Jurkat, Clone E6-1 (cell line): Measurements from ENCODE around the gene TH.
"Not testable (repeated sequence)": the region's sequence is repeated elsewhere in the genome, so short reads cannot be mapped to it uniquely, and the experiment has no call there.

Experiments
- DNase-seq: peaks from one replicate; pipeline ENCODE4 v3.0.0-alpha.2; 2011; ENCODE audit warnings: low read depth, low spot score
- H3K4me3 ChIP-seq: 2 replicates; pipeline ENCODE4 v1.5.1; 2011; ENCODE audit warnings: mild to moderate bottlenecking, low read length, control low read depth, moderate library complexity

TH gene

DNA sequence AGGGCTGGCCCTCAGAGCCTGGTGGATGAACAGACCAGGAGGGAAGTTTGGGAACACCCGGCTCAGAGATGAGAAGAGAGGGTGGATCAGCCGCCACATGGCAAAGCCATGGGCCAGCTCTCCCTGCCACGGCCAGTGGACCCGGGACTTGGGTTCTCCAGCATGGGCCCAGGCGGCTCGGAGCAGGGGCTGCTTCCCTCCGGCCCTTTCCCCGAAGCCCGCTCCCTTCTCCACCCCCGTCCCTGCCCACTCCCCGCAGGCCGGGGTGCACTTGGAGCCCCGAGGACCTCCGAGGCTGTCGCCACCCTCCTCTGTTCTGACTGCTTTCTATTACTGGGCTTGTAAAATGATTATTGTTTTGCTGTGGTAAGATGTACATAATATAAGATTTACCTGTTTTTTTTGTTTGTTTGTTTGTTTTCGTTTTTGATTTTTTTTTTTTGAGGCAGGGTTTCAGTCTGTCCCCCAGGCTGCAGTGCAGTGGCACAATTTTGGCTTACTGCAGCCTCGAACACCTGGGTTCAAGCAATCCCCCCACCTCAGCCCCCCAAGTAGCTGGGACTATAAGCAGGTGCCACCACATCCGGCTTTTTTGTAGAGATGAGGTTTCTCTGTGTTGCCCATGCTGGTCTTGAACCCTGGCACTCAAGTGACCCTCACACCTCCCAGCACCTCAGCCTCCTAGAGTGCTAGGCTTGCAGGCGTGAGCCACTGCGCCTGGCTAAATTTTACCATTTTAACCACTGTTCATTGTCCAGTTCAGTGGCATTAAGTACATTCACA lies 11.3 kb upstream of the TH start:
- DNase-seq: peak; percentile 51

DNA sequence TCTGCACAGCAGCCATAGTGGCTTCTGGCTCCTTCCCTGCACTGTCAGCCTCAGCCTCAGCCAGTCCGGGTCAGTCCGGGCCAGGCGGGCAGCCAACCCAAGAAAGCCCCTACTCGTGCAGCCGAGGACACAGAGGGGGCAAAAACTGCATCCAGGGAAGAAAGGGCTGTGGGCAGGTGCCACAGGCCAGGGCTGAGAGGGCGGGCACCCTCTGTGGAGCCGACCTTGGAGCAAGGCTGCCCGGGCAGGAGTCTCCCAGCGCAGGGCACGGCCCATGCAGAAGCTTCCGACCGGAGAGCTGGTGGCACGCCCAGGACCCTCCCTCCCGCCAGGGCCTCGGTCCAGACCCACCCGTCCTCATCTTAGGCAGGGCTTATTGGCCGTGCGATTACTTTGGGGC lies 10.5 kb upstream of the TH start:
- H3K4me3 ChIP-seq: no peak overlapping the region
- no peak for DNase-seq

More for the DNA sequence above, 11.3 kb upstream of the TH start:
- no peak overlapping the region for H3K4me3 ChIP-seq

DNA sequence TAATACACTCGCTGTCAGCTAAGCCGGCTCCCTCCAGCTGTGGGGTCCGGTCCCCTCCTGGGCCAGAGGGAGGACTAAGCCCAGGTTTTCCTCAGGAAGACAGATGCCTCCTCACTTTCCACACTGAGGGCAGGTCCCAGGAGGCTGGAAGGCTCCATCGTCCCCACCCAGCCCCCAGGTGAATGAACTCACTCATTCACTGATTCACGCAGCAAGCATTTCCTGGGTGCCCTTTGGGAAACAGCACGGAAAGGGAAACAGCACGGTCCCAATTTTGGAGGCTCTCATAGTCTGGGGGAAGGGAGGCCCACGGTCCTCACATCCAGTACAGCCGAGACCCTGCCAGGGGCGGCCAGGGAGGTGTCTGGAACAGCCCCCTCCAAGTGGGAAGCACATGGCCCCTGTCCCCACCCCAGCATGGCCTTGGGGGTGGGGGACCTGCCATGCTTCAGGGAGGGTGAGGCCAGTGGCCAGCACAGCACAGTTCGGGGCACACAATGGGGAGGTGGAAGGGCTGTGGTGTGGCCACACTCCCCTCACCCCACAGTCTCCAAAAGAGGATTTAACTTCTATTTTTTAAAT lies 9.3 kb upstream of the TH start:
- no peak for DNase-seq
- no peak overlapping the region for H3K4me3 ChIP-seq

DNA sequence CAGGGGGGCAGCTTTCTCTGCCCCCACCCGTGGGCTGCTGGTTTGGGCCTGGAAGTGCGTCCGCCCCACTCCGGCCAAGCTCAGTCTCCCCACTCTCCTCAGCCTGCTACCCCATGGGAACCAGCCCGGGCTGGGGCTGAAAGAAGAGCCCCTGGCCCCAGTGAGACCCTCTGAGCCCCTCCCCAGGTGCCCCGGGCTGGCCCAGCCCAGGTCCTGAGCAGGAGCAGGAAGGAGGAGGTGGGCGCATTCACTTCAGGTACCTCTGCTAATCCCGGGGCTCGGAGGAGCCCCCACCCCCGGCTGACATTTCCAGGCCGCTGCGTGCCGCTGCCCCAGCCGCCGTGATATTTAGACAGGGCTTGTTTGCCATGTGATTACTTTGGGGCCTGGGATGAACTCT lies 8.7 kb upstream of the TH start:
- H3K4me3 ChIP-seq: no peak overlapping the region
- no peak for DNase-seq

DNA sequence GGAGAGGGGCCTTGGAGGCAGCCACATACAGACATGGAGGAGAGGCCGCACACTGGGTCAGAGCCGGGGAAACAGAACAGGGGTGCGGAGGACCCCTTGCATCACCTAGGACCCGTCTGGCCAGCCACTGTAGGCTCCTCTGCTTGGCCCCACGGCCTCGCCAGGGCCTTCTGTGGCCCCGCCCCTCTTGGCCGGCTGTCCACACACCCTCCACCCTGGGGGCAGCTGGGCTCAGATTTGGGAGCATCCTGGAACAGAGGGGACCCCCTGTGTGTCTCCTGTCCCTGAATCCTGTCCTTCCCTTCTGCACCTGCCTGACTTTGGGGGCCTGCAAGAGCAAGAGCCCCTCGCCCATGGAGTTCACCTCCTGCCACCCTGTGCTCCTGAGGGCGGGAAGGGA lies 7.9 kb upstream of the TH start:
- no peak overlapping the region for H3K4me3 ChIP-seq
- DNase-seq: no peak

DNA sequence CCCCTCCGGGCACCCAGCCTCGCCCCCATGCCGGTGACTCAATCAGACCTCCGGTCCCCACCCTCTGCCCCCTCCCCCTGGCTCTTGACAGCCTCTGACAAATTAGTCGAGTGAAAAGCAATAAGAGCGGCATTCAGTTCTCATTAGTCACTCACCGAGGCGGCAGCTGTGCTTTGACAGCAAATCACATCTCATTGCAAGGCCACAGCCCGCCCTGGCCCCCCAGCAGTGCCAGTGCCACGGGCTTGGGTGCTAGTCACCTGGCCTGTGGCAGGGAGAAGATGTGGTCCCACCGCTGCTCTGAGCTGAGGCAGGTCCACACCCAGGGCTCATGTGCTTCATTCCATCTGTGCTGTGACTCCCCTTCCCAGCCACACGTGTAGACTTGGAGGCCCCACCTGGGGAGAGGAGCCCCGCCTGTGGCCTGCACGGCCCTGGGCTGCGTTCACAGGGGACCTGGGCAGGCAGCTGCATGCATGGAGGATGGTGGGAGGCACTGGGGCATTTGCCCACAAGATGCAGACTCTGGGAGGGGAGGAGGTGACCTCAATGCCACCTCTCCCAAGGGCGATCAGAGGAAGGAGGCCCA lies 7.4 kb upstream of the TH start:
- DNase-seq: no peak
- H3K4me3 ChIP-seq: no peak overlapping the region

DNA sequence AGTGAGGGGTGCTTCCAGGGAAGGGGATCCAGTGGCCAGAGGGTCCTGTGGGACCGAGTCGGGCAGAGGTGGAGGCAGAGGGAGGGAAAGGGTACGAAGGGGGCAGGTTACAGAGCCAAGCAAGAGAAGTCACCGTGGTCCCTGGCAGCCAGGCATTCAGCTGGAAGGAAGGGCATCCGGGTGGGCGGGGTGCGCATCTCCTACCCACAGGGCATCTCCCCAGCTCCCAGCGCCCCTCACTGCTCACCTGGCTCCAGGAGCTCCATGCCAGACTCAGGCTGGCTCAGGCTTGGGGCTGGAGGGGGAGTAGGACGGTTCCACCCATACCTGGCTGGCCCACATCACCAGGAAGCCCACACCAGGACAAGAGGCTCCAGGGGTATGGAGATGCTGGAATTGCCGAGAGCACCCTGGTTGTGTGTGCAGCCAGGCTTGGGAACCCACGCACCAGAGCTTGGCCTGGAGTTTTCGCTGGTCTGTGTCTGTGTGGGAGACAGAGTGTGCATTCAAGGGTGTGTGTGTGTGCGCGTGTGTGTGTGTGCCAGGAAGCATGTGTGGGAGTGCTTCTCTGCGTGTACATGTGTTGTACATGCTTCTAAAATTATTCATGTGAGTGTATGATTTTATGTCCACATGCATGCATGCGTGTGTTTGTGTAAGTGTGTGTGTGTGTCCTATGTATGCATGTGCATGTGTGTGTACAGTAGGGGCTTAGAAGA lies 6.6 kb upstream of the TH start:
- not testable (repeated sequence) for H3K4me3 ChIP-seq, DNase-seq

DNA sequence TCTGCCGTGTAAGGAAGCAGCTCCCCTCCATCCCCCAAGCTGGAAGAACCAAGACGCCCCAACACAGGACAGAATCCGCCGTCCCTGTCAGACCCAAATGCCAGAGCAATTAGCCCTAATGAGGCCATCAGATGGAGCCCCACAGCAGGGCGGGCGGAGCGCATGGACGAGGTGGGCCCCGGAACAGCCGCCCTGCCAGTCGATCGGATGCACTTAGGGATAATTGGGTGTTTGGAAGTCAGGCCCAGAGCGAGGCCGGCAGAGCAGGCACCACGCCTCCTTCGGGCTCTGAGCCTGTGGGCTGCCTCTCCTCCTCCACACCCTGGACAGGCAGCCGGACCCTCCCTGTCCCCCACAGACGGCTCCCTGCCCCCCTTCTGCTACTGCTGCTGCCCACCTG lies 5.5 kb upstream of the TH start:
- no peak overlapping the region for H3K4me3 ChIP-seq
- DNase-seq: no peak

DNA sequence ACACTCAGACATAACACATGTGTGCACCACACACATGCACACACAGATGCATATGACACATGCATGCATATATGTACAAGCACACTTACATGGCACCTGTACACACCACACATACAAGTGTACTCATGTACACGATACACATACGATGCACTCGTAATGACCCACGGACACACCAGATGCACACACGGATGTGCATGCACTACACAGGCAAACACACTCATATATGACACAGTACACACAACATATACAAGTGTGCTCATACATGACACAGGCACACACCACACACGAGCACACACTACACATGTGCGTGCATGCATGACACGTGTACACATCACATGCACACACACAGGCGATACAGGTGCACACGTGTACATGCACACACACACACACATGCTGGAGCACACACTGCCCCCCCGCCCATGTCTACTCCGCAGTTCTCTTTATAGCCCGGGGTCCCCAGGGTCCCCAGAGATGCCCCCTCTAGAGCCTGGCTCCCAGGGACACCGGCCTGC lies 4.8 kb upstream of the TH start:
- no peak for DNase-seq
- no peak overlapping the region for H3K4me3 ChIP-seq

DNA sequence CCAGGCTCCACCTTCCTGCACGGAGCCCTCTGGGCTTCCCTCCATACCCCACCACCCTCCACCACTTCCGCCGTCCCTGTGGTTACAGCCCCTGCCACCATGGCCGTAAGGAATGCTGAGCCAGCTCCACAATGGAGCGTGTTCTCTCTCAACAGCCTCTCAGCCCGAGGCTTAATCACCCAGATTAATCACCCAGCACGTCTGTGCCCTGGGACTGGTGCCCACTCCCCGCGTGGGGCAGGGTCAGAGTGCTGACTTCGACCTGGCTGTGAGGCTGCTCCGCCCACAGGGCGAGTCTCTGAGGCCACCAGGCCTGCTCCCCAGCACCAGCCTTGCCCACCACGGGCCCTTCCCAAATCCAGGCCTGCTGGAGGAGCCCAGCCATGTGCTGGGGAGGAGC lies 4.0 kb upstream of the TH start:
- no peak overlapping the region for H3K4me3 ChIP-seq
- no peak for DNase-seq

DNA sequence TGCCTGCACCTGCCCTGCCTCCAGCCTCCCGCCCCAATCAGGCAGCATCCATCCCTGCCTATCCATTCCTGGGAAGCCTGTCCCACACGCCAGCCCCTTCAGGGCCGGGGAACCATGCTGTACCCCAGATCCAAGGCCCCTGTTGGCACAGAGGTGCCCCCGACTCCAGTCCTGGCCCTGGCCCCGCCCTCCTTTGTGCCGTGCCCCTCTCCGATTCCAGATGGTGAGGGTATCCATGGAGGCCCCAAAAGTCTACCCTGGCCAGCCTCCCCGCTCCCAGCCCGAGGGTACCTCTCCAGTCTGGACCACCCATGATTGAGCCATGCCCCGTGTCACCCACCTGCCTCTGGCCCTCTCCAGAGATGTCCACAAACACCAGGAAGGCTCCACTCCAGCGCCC lies 2.7 kb upstream of the TH start:
- no peak overlapping the region for H3K4me3 ChIP-seq
- DNase-seq: no peak

DNA sequence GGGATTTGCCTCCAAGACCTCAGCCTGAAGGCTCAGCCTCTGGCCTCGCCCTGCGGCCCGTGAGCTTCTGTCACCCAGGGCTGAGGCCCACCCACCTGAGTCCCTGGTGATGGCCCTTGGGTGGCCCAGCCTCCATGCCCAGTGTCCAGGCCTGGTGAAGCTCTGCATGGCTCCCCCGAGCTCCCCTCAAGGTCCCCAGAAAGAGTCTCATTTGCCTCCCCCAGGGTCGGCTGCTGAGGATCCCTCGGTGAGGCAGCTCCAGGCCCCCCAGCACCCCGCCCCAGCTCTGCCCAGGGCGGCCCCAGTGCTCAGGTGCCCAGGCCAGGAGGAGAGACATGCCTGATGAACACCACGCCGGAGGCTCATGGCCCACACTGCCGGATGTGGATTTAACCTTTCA lies 2.1 kb upstream of the TH start:
- no peak overlapping the region for H3K4me3 ChIP-seq
- DNase-seq: no peak

DNA sequence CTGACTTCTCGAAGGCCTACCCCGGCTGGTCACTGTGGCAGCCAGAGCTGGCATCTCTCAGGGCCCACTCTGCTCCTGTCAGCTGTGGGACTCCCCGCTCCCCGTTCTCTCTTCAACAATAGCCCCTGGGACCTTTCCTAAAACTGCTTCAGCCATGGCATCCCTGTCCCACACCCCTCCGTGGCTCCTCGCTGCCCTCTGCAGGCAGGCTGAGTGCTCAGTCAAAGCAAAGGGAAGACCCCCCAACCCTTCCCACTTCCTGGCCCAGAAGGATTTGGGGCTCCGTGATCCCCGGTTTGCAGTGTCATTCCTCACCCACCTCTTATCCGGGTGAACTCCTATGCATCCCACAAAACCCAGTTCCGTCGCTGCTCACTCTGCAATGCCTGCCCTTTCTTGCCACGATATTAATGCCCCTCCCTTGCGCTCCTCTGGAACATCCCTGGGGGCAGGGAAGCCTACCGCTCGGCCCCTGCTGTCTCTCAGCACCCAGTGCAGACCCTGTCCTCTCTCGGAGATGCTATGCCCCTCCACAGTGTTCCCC lies 1.6 kb upstream of the TH start:
- DNase-seq: no peak
- no peak overlapping the region for H3K4me3 ChIP-seq

DNA sequence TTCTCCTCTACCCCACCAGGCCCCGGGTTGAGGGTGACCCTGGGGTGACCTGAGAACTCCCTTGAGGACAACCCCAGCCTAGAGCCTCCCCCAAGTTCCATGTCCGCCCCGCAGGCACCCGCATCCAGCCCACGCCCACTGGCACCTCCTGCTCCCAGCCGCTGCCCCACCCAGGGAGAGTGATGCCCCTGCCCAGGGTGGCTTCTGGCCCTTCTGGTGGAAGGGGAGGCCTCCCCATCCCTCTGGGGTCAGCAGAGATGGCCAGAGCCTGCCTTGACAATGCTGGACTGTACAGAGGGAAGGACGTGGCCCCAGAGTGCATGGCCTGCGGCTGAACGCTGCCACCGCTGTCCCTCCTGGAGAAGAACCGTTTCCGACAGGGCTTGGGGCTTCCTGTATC lies 1.1 kb upstream of the TH start:
- DNase-seq: no peak

DNA sequence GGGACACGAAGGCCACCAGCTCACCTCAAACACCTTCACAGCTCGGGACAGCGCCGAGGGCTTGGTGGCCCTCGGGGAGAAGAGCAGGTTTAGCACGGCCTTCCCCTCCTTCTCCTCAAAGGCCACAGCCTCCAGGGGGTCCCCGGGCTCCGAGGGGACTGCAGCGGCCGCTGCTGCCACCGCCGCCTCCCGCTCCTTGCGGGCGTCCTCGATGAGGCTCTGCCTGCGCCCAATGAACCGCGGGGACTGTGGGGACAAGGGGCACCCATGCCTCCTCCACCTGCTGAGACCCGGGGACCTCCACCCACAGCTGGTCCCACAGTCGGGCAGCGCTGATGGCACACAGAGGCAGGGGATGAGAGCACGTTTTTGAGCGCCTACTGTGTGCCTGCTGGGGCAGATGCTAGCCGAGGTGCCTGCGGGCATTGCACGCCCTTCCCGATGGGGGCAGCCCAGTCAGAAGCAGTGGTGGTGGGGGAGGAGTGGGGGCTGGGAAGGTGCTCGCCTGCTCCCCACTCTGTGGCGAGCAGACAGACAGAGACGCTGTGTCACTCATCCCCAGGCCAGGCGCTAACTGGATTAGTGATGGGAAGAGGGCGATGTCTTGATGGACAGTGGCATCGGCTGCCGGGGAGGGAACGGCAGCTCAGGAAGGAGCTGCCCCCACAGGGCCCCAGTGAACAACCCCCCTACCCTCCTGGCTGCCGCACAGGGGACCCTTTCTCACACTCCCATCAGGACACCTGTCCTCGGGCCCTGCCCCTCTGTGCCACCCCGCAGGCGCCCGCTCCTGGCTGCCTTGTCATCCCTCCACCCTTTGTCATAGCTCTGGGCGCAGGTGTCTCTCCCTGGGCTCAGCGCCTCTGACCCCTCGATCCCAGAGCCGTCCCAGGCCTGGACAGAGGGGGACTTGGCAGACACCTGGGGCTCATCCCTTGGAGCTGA lies 1.7 kb downstream of the TH start:
- no peak overlapping the region for H3K4me3 ChIP-seq
- DNase-seq: no peak

More for the DNA sequence above, 1.1 kb upstream of the TH start:
- H3K4me3 ChIP-seq: no peak overlapping the region

DNA sequence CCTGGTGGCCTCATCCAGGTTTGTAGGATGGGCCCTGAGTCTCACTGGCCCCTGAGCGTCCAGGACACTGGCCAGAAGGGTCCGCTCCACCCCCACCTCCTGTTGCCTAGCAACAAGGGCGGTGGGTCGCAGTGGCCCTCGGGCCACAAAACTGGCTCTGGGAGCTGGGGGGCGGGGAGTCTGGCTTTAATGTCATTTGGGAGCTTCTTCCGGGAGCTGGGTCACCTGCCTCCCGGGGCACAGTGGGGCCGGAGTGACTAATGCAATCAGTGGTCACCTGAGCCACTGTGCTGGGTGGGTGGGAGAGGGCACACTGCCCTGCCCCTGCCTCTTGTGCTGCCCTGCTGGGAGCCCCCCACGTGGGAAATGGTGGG lies 2.6 kb downstream of the TH start:
- DNase-seq: no peak
- H3K4me3 ChIP-seq: no peak overlapping the region

DNA sequence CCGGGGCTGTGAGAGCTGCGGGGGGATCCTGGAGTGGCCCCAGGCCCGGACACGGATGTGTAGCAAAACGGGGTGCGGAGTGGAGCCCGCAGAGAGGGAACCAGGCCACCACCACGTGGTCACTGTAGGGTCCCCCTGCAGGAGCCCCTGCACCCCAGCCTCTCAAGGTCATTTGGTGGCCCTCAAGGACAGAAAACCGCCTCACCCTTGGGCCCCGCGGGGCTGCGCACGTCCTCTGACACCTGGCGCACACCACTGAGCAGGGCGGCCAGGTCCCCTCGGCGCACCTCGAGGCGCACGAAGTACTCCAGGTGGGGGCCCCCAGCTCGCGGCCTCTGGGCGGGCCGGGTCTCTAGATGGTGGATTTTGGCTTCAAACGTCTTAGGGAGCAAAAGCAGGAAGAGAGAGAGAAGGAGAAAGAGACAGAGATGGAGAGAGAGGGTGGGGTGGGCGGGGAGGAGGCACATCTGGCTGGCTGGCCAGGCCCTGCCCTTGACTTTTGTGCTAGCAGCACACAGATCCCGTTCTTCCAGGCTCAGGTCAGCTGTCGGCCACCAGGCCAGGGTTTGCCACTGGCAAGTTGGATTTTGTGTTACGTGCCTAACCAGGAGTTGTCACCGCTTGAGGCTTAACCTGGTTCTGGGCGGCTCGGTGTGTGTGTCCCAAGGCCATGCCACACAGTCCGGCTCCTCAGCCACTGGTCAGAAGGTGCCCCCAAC lies 3.2 kb downstream of the TH start:
- no peak overlapping the region for H3K4me3 ChIP-seq
- DNase-seq: no peak
